Keratinocyte (primary cell): ENCODE data around the gene ZNF490. TPM values are rescaled to one million over a fixed set of nuclear protein-coding genes. Genes with fewer than 3 reads are reported as not detected.

ENCODE experiments used
- DNase-seq: peaks from one replicate; pipeline ENCODE4 v3.0.0-alpha.2; 2011; ENCODE audit warnings: low read depth, missing footprints, low spot score
- FAIRE-seq: peaks from 2 replicates; lab custom pipeline; 2011; peaks lifted over from hg19 to GRCh38; lab: Jason Lieb, UNC
- H2AFZ ChIP-seq: 2 replicates; pipeline ENCODE4 v1.6.0; 2012; ENCODE audit warnings: low read length, control low read depth, inconsistent platforms; ENCODE audit not compliant: control insufficient read depth
- H3K27ac ChIP-seq: 2 replicates; pipeline ENCODE4 v1.5.1; 2011; ENCODE audit warnings: low read length; ENCODE audit not compliant: control insufficient read depth, insufficient read depth
- H3K27me3 ChIP-seq: 3 replicates; pipeline ENCODE4 v1.6.0; 2011; ENCODE audit warnings: low read length; ENCODE audit not compliant: control insufficient read depth, insufficient read depth; ENCODE audit errors: extremely low read depth
- H3K36me3 ChIP-seq, 2 experiments: 2 replicates in 1 of 2; 3 replicates in 1 of 2; pipeline ENCODE4 v1.5.1; 2011; ENCODE audit warnings: low read length in 2 of 2, mild to moderate bottlenecking in 1 of 2; ENCODE audit not compliant: control insufficient read depth in 2 of 2, insufficient read depth in 2 of 2; ENCODE audit errors: extremely low read depth in 1 of 2
- H3K4me1 ChIP-seq: 3 replicates; pipeline ENCODE4 v1.5.1; 2011; ENCODE audit warnings: low read length; ENCODE audit not compliant: control insufficient read depth, insufficient read depth; ENCODE audit errors: extremely low read depth
- H3K4me2 ChIP-seq: 3 replicates; pipeline ENCODE4 v1.6.0; 2011; ENCODE audit warnings: low read depth, low read length; ENCODE audit not compliant: control insufficient read depth, insufficient read depth; ENCODE audit errors: extremely low read depth
- H3K4me3 ChIP-seq, 3 experiments: fragments of 200-600 bp in 1 of 3; sonication (generic) in 1 of 3; 2 replicates in 2 of 3; 3 replicates in 1 of 3; pipeline ENCODE4 v1.5.1; 2011 to 2016; ENCODE audit warnings: low read length in 3 of 3, mild to moderate bottlenecking in 3 of 3, control low read depth in 2 of 3, inconsistent platforms in 1 of 3, low read depth in 1 of 3, mixed read lengths in 1 of 3, mixed run types in 1 of 3, moderate library complexity in 1 of 3; ENCODE audit not compliant: control insufficient read depth in 2 of 3, insufficient read depth in 2 of 3; ENCODE audit errors: extremely low read depth in 1 of 3
- H3K79me2 ChIP-seq: 2 replicates; pipeline ENCODE4 v1.6.0; 2012; ENCODE audit warnings: low read length; ENCODE audit not compliant: control insufficient read depth, insufficient read depth
- H3K9ac ChIP-seq: 3 replicates; pipeline ENCODE4 v1.6.0; 2011; ENCODE audit warnings: low read length; ENCODE audit not compliant: control insufficient read depth, insufficient read depth; ENCODE audit errors: extremely low read depth
- H3K9me1 ChIP-seq: 3 replicates; pipeline ENCODE4 v1.6.0; 2011; ENCODE audit warnings: low read length; ENCODE audit not compliant: control insufficient read depth, insufficient read depth; ENCODE audit errors: extremely low read depth
- H3K9me3 ChIP-seq: 2 replicates; pipeline ENCODE4 v1.5.1; 2012; ENCODE audit warnings: low read depth, low read length; ENCODE audit not compliant: control insufficient read depth
- H4K20me1 ChIP-seq: 3 replicates; pipeline ENCODE4 v1.6.0; 2011; ENCODE audit warnings: low read length; ENCODE audit not compliant: control insufficient read depth, insufficient read depth; ENCODE audit errors: extremely low read depth
- CTCF ChIP-seq, 3 experiments: IDR thresholded peaks in 1 of 3; conservative IDR thresholded peaks in 1 of 3; optimal IDR thresholded peaks in 1 of 3; 2 replicates in 2 of 3; 3 replicates in 1 of 3; pipeline versions ENCODE3 to v1.5.1; 2011; ENCODE audit warnings: low read length in 3 of 3, mild to moderate bottlenecking in 3 of 3, moderate library complexity in 2 of 3, control low read depth in 1 of 3, inconsistent platforms in 1 of 3; ENCODE audit not compliant: insufficient read depth in 2 of 3; ENCODE audit errors: extremely low read depth in 1 of 3
- EZH2 ChIP-seq: IDR thresholded peaks from one replicate; pipeline ENCODE4 v1.6.1; 2012; ENCODE audit warnings: inconsistent platforms, mild to moderate bottlenecking, low read length, moderate library complexity
- dilution Hi-C: fragments of 300-500 bp; cut with MboI; formaldehyde crosslinking; loops from one replicate; pipeline ENCODE4 v1.7.0; 2020; ENCODE audit warnings: low sequenced_read_pairs; ENCODE audit not compliant: extremely low pct_ligation_motif_present
- polyA plus RNA-seq, 5 experiments: library from polyadenylated mRNA; depleted of rRNA in 3 of 5; stranded (reverse) in 3 of 5; stranded (forward) in 1 of 5; unstranded in 1 of 5; fragments of >200 nt; gene quantifications; 1 replicate in 1 of 5; 2 replicates in 3 of 5; 3 replicates in 1 of 5; pipeline versions ENCODE4 v1.2.1 to v1.2.3, GENCODE V29; 2011 to 2012; ENCODE audit warnings: missing spikeins in 2 of 5, low read depth in 1 of 5, low replicate concordance in 1 of 5

Gene ZNF490
- polyA plus RNA-seq, 1 donor (not counting 4 experiments of a cell fraction or from before 2014, with no cell fraction given): 3.2 TPM

GRCh38 chr19:12636631-12637030 is 26.0 kb upstream of the ZNF490 start:
- H3K4me1 ChIP-seq: peaks cover 4% of the 10 kb centered on the region
- no peaks in the 10 kb centered on the region for H3K9me3 ChIP-seq
- no peaks in the 10 kb centered on the region for H4K20me1 ChIP-seq
- no peaks in the 10 kb centered on the region for H3K36me3 ChIP-seq
- dilution Hi-C loops: no loop called here
- no peak overlapping the region for H3K9ac ChIP-seq
- no peaks in the 10 kb centered on the region for H3K79me2 ChIP-seq
- FAIRE-seq: no peak
- DNase-seq: no peak
- H3K4me3 ChIP-seq: no peak overlapping the region
- no peaks in the 10 kb centered on the region for H3K9me1 ChIP-seq
- H2AFZ ChIP-seq: no peak overlapping the region
- no peak for TF ChIP-seq EZH2
- TF ChIP-seq CTCF (optimal IDR thresholded peaks at IDR 0.05 in 1 of 3, IDR thresholded peaks at IDR 0.05 in 1 of 3, conservative IDR thresholded peaks at IDR 0.05 in 1 of 3; ENCODE audit: extremely low read depth in 1 of 3, insufficient read depth in 2 of 3, low read length in 3 of 3): no peak
- H3K27ac ChIP-seq: no peak overlapping the region
- H3K4me2 ChIP-seq: no peak overlapping the region
- H3K27me3 ChIP-seq: no peaks in the 10 kb centered on the region

- Histone ChIP-seq H3K36me3 (peaks cover 16 to 26% of the 10 kb centered on the region in 2 experiments), H3K79me2 (no peaks in the 10 kb centered on the region)
- TF ChIP-seq EZH2 (no peak), CTCF (optimal IDR thresholded peaks at IDR 0.05 in 1 of 3, IDR thresholded peaks at IDR 0.05 in 1 of 3, conservative IDR thresholded peaks at IDR 0.05 in 1 of 3; ENCODE audit: extremely low read depth in 1 of 3, insufficient read depth in 2 of 3, low read length in 3 of 3) (no peak)
Measured at GRCh38 chr19:12629215-12629614, 18.6 kb upstream of the ZNF490 start.

More at GRCh38 chr19:12629215-12629614, 18.6 kb upstream of the ZNF490 start:
- Histone ChIP-seq H3K4me2 (no peak overlapping the region), H2AFZ (no peak overlapping the region), H4K20me1 (no peaks in the 10 kb centered on the region), H3K9me1 (no peaks in the 10 kb centered on the region), H3K4me1 (no peaks in the 10 kb centered on the region), H3K9ac (no peak overlapping the region), H3K9me3 (peaks cover 31% of the 10 kb centered on the region), H3K27ac (no peak overlapping the region), H3K4me3 (no peak overlapping the region), H3K27me3 (no peaks in the 10 kb centered on the region)
- dilution Hi-C loops: no loop called here
- DNase-seq: no peak
- no peak for FAIRE-seq
